ENCODE data around the gene OPTC. TPM values are rescaled to one million over a fixed set of nuclear protein-coding genes. Genes with fewer than 3 reads are reported as not detected.

The OPTC gene
- total RNA-seq, 1 experiment from 2014 or later: not detected

- in situ Hi-C loops (cut with HindIII; ENCODE audit: low sequenced_read_pairs): no loop called here
- no peak for DNase-seq (ENCODE audit: low spot score)
These were observed 30.2 kb downstream of the OPTC start for GRCh38 chr1:203524152-203524551.

DNA sequence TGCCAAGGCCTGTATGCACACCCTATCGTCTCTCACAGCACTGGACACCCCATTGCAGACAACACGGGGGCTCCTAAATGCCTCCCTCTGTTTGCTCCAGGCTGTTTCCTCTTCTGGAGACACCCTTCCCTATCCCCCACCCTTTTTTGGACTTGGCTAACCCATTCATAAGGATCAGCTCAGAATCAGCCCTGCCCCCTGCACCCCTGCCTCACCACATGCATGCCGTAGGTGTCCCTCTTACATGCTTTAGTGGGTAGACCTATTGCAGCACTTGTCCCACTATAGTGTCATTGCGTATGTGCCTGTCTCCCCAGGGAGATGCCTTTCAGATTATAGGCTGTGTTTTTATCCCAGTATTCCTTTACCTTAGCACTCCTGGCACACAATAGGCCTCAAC lies 30.9 kb downstream of the OPTC start:
- in situ Hi-C loops (cut with HindIII; ENCODE audit: low sequenced_read_pairs): no loop called here
- DNase-seq (ENCODE audit: low spot score): no peak

GRCh38 chr1:203525685-203526084 lies 31.7 kb downstream of the OPTC start:
- in situ Hi-C loops (cut with HindIII; ENCODE audit: low sequenced_read_pairs): no loop called here
- DNase-seq (ENCODE audit: low spot score): no peak

DNA sequence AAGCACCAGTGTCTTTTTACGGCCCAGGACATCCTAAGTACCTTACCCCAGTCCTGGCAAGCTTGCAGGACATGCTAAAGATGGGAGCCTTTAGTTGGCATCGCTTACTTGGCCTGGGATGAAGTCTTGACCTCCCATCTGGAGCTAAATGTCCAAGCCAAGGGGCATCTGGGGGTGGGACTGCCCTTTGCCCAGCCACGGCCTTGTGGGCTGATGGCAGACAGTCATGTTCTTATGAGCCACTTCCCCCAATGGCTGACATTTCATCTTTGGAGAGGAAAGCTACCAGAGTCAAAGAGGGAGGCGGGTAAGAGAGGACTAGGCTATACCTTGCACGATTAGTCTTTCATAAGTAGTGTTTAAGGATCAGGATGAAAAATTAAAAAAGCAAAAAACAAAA lies 32.2 kb downstream of the OPTC start:
- DNase-seq (ENCODE audit: low spot score): no peak
- in situ Hi-C loops (cut with HindIII; ENCODE audit: low sequenced_read_pairs): no loop called here

- no peak for DNase-seq (ENCODE audit: low spot score)
- in situ Hi-C loops (cut with HindIII; ENCODE audit: low sequenced_read_pairs): no loop called here
These were observed 32.6 kb downstream of the OPTC start for GRCh38 chr1:203526572-203526971.

DNA sequence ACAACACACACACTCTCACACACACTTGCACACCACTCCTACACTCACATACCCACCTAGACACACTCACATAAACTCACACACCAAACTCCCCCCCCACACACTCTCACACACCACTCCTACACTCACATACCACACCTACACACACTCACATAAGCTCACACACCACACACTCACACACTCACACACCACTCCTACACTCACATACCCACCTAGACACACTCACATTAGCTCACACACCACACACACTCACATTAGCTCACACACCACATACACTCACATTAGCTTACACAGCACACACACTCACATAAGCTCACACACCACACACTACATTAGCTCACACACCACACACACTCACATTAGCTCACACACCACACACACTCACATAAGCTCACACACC lies 33.1 kb downstream of the OPTC start:
- DNase-seq (ENCODE audit: low spot score): no peak
- in situ Hi-C loops (cut with HindIII; ENCODE audit: low sequenced_read_pairs): no loop called here

DNA sequence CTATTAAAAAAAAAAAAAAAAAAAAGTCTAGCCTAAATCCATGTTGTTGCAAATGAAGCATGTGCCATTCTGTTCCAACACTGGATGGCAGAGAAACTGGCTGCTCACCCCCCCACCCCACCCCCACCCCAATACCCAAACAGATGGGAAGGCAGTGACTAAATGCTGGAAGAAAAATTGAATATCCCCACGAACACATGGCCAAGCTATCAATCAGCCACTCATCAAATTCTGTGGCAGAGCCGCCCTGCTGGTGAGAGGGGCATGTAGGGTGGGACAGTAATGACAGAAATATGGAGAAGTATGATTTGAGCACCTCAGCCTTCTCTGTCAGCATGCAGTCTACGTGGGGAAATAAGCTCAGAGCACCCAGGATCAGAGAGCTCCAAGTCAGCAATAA lies 34.1 kb downstream of the OPTC start:
- in situ Hi-C loops (cut with HindIII; ENCODE audit: low sequenced_read_pairs): no loop called here
- DNase-seq (ENCODE audit: low spot score): no peak

GRCh38 chr1:203528976-203529835 lies 35.3 kb downstream of the OPTC start:
- in situ Hi-C loops (cut with HindIII; ENCODE audit: low sequenced_read_pairs): no loop called here
- no peak for DNase-seq (ENCODE audit: low spot score)

- no peak for DNase-seq (ENCODE audit: low spot score)
- in situ Hi-C loops (cut with HindIII; ENCODE audit: low sequenced_read_pairs): no loop called here
These were observed 37.1 kb downstream of the OPTC start for GRCh38 chr1:203531063-203531462.

DNA sequence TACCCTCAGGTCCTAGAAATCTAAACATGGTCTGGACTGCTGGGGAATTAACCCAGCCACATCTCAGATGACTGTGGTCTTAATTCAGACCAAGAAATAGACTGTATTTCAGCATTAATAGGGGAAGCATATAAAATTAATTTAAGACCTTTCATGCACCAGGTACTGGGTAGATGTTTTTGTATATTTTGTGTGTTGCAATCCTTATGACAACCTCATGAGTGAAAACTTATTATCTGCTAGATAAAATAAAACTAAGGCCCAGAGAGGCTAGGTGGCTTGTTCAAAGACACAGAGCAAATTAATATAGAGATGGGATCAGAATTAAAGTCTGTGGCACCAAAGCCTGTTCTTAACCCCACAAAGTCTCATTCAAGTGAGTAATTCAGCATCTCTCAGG lies 40.1 kb downstream of the OPTC start:
- no peak for DNase-seq (ENCODE audit: low spot score)
- in situ Hi-C loops (cut with HindIII; ENCODE audit: low sequenced_read_pairs): no loop called here

- in situ Hi-C loops (cut with HindIII; ENCODE audit: low sequenced_read_pairs): no loop called here
- DNase-seq (ENCODE audit: low spot score): no peak
These were observed 40.6 kb downstream of the OPTC start for GRCh38 chr1:203534526-203534925.

DNA sequence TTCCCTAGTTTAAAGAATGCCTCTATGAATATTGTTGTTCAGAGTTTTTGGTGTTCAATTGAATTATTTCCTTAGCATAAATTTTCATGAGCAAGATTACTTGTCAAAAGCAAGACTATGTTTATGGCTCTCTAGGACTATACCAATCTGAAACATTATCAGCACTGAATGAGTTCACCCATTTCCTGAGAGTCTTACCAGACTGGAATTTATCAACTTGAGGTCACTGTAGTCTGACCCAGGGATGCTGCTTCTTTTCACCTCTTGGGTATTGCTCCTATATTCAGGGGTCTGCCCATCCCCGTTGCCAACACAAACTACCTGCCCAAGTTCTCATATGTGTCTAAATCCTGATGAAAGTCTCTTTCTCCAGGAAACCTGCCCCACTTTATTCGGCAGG lies 42.6 kb downstream of the OPTC start:
- DNase-seq (ENCODE audit: low spot score): no peak
- in situ Hi-C loops (cut with HindIII; ENCODE audit: low sequenced_read_pairs): no loop called here

- in situ Hi-C loops (cut with HindIII; ENCODE audit: low sequenced_read_pairs): no loop called here
- no peak for DNase-seq (ENCODE audit: low spot score)
These were observed 43.1 kb downstream of the OPTC start for GRCh38 chr1:203536980-203537455.

GRCh38 chr1:203537806-203538464 lies 44.0 kb downstream of the OPTC start:
- in situ Hi-C loops (cut with HindIII; ENCODE audit: low sequenced_read_pairs): no loop called here
- DNase-seq (ENCODE audit: low spot score): no peak

DNA sequence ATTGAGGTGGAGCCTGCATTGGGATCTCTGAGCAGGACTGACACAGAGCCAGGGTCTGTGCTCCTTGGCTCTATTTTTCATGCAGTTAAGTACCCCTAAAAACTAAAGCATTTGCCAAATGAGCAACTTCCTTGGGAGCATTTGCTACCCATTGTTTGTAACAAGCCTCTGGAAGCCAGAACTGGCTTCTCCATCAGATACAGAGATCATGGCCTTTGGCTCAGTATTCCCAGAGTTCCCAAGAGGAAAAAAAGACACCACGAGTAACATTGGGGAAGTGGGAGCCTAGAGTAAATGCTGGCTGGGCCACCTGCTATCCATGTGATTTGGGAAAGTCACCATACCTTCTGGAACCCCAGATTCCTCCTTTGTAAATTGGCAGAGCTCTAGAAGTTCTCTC lies 44.8 kb downstream of the OPTC start:
- in situ Hi-C loops (cut with HindIII; ENCODE audit: low sequenced_read_pairs): no loop called here
- no peak for DNase-seq (ENCODE audit: low spot score)

DNA sequence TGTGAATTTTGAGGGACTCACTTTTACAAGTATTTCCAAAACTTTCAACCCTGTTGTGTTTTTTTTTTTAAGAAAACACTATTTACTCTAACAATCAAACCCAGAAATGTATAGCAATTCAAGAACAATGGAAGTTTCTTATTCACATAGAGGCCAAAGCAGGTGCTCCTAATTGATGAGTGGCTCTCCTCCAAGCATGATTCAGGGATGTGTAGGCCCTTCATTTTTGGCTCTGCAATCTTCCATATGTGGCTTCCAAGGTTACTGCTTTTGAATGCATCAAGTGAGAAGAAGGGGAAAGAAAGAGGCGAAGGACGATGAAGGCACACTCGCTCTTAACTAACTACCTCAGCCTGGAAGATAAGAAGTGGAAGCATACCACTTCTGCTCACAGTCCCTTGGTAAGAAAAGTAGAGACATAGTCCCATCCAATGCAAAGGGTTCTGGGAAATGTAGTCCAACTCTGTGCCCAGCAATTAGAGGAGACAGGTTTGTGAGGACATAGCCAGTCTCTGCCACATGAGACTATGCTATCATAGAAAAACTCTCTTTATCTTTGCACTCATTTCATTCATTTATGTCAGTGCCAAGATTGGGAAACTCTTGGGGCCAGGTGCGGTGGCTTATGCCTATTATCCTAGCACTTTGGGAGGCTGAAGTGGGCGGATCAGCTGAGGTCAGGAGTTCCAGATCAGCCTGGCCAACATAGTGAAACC lies 46.0 kb downstream of the OPTC start:
- in situ Hi-C loops (cut with HindIII; ENCODE audit: low sequenced_read_pairs): no loop called here
- DNase-seq (ENCODE audit: low spot score): no peak

DNA sequence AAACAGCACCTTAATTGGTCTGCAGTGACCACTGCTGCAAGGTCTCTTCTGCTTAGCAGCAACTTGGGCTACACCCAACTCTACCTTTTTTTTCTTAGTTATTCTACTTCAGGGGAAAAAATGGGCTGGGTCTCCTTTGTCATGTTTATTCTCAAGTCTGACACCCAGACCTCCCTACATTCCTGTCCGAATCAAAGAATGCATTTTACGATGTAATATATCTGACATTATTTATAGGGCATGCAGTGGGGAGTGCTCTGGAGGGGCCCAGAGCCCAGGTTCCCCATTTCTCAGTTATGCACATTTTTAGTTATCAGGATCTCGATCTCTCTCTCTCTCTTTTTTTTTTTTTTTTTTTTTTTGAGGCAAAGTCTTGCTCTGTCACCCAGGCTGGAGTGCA lies 50.5 kb downstream of the OPTC start:
- in situ Hi-C loops (cut with HindIII; ENCODE audit: low sequenced_read_pairs): no loop called here

GRCh38 chr1:203544978-203545816 lies 51.2 kb downstream of the OPTC start:
- in situ Hi-C loops (cut with HindIII; ENCODE audit: low sequenced_read_pairs): no loop called here
- no peak for DNase-seq (ENCODE audit: low spot score)

More for the DNA sequence above, 50.5 kb downstream of the OPTC start:
- DNase-seq (ENCODE audit: low spot score): no peak

DNA sequence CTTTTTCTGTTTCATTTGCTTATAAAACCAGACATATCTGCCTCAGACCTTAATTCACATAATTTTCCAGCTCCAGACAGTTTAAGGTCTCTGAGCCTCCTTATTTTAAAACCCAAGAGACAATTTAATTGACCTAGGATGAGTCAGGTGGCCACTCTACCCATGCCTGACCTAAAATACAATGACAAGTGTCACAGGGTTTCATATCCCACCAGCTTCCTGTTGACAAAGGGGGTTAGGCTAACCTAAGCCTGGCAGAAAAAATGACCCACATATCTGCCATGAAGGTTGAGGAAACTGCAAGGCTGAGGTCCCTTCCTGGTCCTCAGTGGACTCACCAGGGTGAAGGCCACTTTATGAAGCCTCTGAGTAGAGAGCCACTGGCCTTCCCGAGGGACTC lies 52.3 kb downstream of the OPTC start:
- DNase-seq (ENCODE audit: low spot score): no peak

More for the DNA sequence above, 52.3 kb downstream of the OPTC start:
- in situ Hi-C loops (cut with HindIII; ENCODE audit: low sequenced_read_pairs): no loop called here

Measured in G401 (cell line).